Smooth muscle cell of the pulmonary artery (primary cell): ENCODE measurements around the gene IL17A. TPM values are rescaled to one million over a fixed set of nuclear protein-coding genes. Genes with fewer than 3 reads are reported as not detected.

Experiments used
- total RNA-seq: library from RNA; depleted of rRNA; stranded (reverse); fragments of >200 nt; gene quantifications from 2 replicates; pipeline ENCODE4 v1.2.3, GENCODE V29; 2014

The IL17A gene
- total RNA-seq, result not detected in 2 replicates

GRCh38 chr6:52186075-52186474 lies at the start of gene IL17A:
Gene IL17A (plus strand): TSS chr6:52186375. CDS start chr6:52186432, 57 bp downstream.

Other genes with a start within 250 kb of the IL17A start
- gene PKHD1, start 98.8 kb upstream of the IL17A start, total RNA-seq, result not detected in 2 replicates
- gene IL17F, start 58.1 kb downstream of the IL17A start, total RNA-seq, result not detected in 2 replicates
- 20.6 and 24.3 TPM in 2 replicates for gene MCM3, start 98.4 kb downstream of the IL17A start, total RNA-seq
- 4.4 and 7.7 TPM in 2 replicates for gene PAQR8, start 175.8 kb downstream of the IL17A start, total RNA-seq
- 24.5 and 27.8 TPM in 2 replicates for gene EFHC1, start 234.0 kb downstream of the IL17A start, total RNA-seq